SH-SY5Y (cell line): ENCODE results near the gene DGLUCY.

ENCODE experiments used
- GATA2 ChIP-seq: IDR thresholded peaks from 2 replicates; pipeline ENCODE4 v1.6.1; 2011; ENCODE audit warnings: mild to moderate bottlenecking, low read depth, low read length
- GATA3 ChIP-seq: IDR thresholded peaks from 2 replicates; pipeline ENCODE4 v1.6.1; 2011; ENCODE audit warnings: low read depth, mild to moderate bottlenecking, low read length, moderate library complexity

DGLUCY gene

GRCh38 chr14:91113829-91114078 is at the start of gene DGLUCY:
Gene DGLUCY, plus strand, starts transcription at chr14:91114073. Its CDS starts 46,222 bp downstream, at chr14:91160295.
- TF ChIP-seq GATA2 (no peak), GATA3 (no peak)

GRCh38 chr14:91065266-91065665 is 48.6 kb upstream of the DGLUCY start:
- no peak for TF ChIP-seq GATA2
- TF ChIP-seq GATA3, result no peak

- TF ChIP-seq GATA3 (no peak), GATA2 (no peak)
Observed at GRCh38 chr14:91067186-91067585, 46.7 kb upstream of the DGLUCY start.

GRCh38 chr14:91068642-91069041 is 45.2 kb upstream of the DGLUCY start:
- TF ChIP-seq GATA2 (no peak), GATA3 (no peak)

GRCh38 chr14:91070572-91070971 is 43.3 kb upstream of the DGLUCY start:
- no peak for TF ChIP-seq GATA3
- TF ChIP-seq GATA2, result no peak

GRCh38 chr14:91075553-91075952 is 38.3 kb upstream of the DGLUCY start:
- TF ChIP-seq GATA3, result no peak
- TF ChIP-seq GATA2, result no peak

- no peak for TF ChIP-seq GATA3
- no peak for TF ChIP-seq GATA2
Observed at GRCh38 chr14:91078095-91078737, 35.7 kb upstream of the DGLUCY start.

GRCh38 chr14:91080071-91080470 is 33.8 kb upstream of the DGLUCY start:
- TF ChIP-seq GATA2 (no peak), GATA3 (no peak)

GRCh38 chr14:91082282-91082681 is 31.6 kb upstream of the DGLUCY start:
- TF ChIP-seq GATA3, result no peak

GRCh38 chr14:91084516-91084915 is 29.4 kb upstream of the DGLUCY start:
- TF ChIP-seq GATA3 (no peak), GATA2 (no peak)

GRCh38 chr14:91088585-91089235 is 25.2 kb upstream of the DGLUCY start:
- TF ChIP-seq GATA3, result no peak
- TF ChIP-seq GATA2, result no peak

GRCh38 chr14:91089958-91090535 is 23.8 kb upstream of the DGLUCY start:
- TF ChIP-seq GATA2 (no peak), GATA3 (no peak)

- TF ChIP-seq GATA3 (no peak), GATA2 (no peak)
Observed at GRCh38 chr14:91090743-91091142, 23.1 kb upstream of the DGLUCY start.

- TF ChIP-seq GATA3 (no peak), GATA2 (no peak)
Observed at GRCh38 chr14:91092073-91092472, 21.8 kb upstream of the DGLUCY start.

GRCh38 chr14:91094772-91095171 is 19.1 kb upstream of the DGLUCY start:
- no peak for TF ChIP-seq GATA2
- no peak for TF ChIP-seq GATA3
